Measurements from ENCODE around the gene CBX3. TPM values are rescaled to one million over a fixed set of nuclear protein-coding genes. Genes with fewer than 3 reads are reported as not detected.

CBX3 gene
- total RNA-seq, 2 donors from 2014 or later, result 102 to 135 TPM

DNA sequence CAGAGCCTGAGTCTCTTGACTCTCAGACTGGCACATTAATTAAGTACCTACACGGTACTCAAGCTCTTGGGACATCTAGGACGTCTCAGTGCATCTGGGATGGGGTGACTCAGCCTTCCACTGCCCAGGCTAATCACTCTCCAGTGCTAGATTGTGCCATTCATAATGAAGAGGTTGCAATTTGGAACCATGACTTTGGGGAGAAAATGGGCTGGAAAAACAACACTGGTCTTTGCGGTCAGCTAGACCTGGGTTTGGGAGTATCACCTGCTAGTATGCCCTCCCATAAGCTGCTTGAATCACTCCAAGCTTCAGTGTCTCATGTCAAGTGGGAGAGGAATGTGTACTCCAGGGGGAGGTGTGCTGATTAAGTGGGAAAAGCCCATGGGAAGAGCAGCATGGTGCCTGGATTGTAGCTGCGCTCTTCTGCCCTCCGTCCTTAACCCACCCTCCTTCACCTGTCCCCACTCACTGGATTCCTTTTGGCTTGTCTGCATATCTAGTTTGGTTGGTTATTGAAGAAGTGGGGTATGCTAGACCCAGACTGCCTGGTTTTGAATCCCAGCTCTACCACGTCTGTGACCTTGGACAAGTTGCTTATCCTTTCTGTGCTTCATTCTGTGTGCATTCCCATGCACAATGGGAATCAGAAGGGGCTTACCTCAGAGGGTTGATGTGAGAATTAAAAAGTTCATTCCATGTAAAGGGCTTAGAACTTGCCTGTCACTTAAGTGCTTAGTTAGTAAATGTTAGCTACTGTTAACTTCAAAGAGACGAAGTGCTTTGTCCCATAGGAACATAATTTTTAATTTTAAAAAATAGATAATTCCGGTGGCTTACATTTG is 45.8 kb upstream of the CBX3 start:
- Histone ChIP-seq H3K27me3 (no peaks in the 10 kb centered on the region), H3K4me1 (peaks cover 3% of the 10 kb centered on the region), H3K36me3 (no peaks in the 10 kb centered on the region), H3K4me3 (no peak overlapping the region), H3K9ac (ENCODE audit: low read depth in 2 of 2, low read length in 2 of 2) (peak overlapping the region in 1 of 2 donors; percentile 7), H3K27ac (peak overlapping the region; percentile 51), H3K9me3 (no peaks in the 10 kb centered on the region)
- TF ChIP-seq, protein P1, sequence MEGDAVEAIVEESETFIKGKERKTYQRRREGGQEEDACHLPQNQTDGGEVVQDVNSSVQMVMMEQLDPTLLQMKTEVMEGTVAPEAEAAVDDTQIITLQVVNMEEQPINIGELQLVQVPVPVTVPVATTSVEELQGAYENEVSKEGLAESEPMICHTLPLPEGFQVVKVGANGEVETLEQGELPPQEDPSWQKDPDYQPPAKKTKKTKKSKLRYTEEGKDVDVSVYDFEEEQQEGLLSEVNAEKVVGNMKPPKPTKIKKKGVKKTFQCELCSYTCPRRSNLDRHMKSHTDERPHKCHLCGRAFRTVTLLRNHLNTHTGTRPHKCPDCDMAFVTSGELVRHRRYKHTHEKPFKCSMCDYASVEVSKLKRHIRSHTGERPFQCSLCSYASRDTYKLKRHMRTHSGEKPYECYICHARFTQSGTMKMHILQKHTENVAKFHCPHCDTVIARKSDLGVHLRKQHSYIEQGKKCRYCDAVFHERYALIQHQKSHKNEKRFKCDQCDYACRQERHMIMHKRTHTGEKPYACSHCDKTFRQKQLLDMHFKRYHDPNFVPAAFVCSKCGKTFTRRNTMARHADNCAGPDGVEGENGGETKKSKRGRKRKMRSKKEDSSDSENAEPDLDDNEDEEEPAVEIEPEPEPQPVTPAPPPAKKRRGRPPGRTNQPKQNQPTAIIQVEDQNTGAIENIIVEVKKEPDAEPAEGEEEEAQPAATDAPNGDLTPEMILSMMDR (IDR thresholded peaks at IDR 0.05), result no peak
- no peak for DNase-seq
- intact Hi-C loops (cut with DNase I), result no loop called here

DNA sequence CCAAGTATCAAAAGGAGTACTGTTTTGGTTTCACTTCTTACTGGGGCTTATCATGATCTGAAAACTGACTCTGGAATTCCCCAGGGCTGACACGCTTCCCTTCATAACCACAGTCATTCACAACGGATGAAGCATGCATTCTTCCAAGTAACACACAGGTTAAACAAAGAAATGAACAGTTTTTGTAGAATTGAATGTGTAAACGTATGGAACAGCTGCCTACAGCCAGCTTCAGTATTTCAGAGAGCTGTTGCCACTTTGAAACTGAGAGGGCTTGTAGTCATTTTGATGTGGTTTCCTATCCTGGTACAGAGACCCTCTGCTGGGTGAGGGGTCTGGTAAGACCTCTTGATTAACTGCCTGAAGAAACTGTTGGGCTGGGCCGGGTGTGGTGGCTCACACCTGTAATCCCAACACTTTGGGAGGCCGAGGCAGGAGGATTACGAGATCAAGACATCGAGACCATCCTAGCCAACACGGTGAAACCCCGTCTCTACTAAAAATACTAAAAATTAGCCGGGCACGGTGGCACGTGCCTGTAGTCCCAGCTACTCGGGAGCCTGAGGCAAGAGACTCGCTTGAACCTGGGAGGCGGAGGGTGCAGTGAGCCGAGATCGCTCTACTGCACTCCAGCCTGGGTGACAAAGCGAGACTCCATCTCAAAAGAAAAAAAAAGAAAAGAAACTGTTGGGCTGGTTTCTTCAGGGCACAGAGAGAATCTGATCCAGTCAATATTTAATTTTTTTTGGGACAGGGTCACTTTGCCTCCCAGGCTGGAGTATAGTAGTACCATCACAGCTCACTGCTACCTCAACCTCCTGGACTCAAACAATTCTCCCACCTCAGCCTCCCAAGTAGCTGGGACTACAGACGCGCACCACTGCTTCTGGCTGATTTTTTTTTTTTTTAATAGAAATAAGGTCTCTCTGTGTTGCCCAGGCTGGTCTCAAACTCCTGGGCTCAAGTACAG is 44.8 kb upstream of the CBX3 start:
- Histone ChIP-seq H3K9me3 (no peaks in the 10 kb centered on the region), H3K4me1 (peaks cover 3% of the 10 kb centered on the region), H3K36me3 (no peaks in the 10 kb centered on the region), H3K4me3 (no peak overlapping the region), H3K27me3 (no peaks in the 10 kb centered on the region), H3K27ac (peak overlapping the region; percentile 67), H3K9ac (ENCODE audit: low read depth in 2 of 2, low read length in 2 of 2) (peak overlapping the region in 1 of 2 donors; percentile 14)
- intact Hi-C loops (cut with DNase I), result no loop called here
- TF ChIP-seq, protein P1 (IDR thresholded peaks at IDR 0.05), result no peak
- DNase-seq, result no peak

DNA sequence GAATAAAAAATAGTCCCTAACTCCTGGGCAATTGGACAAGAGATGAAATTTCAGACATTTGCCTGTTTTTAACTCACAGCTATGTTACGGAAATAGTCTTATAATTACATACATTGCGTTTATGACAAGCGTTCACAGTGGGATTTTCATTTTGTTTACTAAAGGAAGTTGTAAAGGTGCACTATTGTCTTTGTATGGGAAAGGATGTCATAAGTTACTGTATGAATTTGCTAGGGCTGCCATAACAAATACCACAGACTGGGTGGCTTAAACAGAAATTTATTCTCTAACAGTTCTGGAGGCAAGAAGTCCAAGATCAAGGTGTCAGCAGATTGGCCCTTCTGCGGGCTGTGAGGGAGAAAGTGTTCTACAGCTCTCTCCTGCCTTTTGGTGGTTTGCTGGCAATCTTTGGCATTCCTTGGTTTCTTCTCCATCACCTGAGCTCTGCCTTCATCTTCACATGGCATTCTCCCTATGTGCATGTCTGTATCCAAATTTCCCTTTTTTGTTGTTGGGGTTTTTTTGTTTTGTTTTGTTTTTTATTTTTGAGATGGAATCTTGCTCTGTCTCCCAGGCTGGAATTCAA is 43.9 kb upstream of the CBX3 start:
- H3K27ac ChIP-seq, result peak overlapping the region; percentile 67
- H3K36me3 ChIP-seq, result no peaks in the 10 kb centered on the region
- intact Hi-C loops (cut with DNase I), result no loop called here
- H3K4me1 ChIP-seq, result peaks cover 3% of the 10 kb centered on the region
- H3K4me3 ChIP-seq, result no peak overlapping the region
- no peak for DNase-seq
- no peaks in the 10 kb centered on the region for H3K9me3 ChIP-seq
- H3K27me3 ChIP-seq, result no peaks in the 10 kb centered on the region
- no peak overlapping the region for H3K9ac ChIP-seq (ENCODE audit: low read depth in 2 of 2, low read length in 2 of 2)
- TF ChIP-seq, protein P1 (IDR thresholded peaks at IDR 0.05), result no peak

DNA sequence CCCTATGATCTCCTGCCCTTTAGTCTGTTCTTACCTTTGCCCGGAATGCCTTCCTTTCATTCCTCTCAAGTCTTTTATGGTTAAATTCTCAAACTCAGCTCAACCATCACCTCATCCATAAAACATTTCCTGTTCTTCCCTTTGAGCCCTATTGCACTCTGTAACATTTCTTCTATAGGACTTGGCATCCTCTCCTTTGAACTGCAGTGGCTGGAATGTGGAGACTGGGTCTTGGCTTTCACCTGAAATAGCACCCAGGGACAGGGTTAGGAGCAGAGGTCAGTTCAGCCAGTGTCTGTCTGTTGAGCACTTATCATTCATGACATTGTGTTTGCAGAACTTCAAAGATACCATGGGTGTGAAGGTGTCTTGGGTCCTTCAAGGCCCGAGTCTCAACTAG is 42.3 kb upstream of the CBX3 start:
- Histone ChIP-seq H3K4me3 (no peak overlapping the region), H3K9ac (ENCODE audit: low read depth in 2 of 2, low read length in 2 of 2) (no peak overlapping the region), H3K4me1 (peaks cover 3% of the 10 kb centered on the region), H3K27me3 (no peaks in the 10 kb centered on the region), H3K36me3 (no peaks in the 10 kb centered on the region), H3K27ac (no peak overlapping the region), H3K9me3 (no peaks in the 10 kb centered on the region)
- TF ChIP-seq, protein P1 (IDR thresholded peaks at IDR 0.05), result no peak
- intact Hi-C loops (cut with DNase I), result no loop called here
- DNase-seq, result no peak

DNA sequence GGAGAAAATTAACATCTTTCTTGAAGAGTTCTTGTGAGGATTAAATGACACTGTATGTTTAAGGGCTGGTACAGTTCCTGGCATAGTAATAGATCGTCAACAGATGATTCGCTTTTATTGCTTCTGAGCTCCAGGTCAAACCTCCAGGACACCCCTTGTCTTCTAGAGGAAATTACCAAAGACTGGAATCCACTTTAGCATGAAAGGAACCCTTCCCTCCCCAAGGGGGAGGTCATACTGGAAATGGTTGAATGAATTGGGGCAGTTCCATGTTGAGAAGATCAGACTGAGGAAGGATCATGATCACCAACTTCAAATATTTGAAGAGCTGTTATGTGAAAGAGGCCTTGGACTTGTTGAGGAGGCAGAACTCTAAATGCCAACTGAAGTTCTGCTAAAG is 40.6 kb upstream of the CBX3 start:
- no peaks in the 10 kb centered on the region for H3K9me3 ChIP-seq
- no peak overlapping the region for H3K27ac ChIP-seq
- intact Hi-C loops (cut with DNase I), result no loop called here
- TF ChIP-seq, protein P1 (IDR thresholded peaks at IDR 0.05), result no peak
- H3K4me3 ChIP-seq, result no peak overlapping the region
- H3K9ac ChIP-seq (ENCODE audit: low read depth in 2 of 2, low read length in 2 of 2), result no peak overlapping the region
- peaks cover 3% of the 10 kb centered on the region for H3K4me1 ChIP-seq
- H3K27me3 ChIP-seq, result no peaks in the 10 kb centered on the region
- DNase-seq, result no peak
- H3K36me3 ChIP-seq, result no peaks in the 10 kb centered on the region

Data from colonic mucosa (tissue), 4 donors.